ENCODE results near the gene SKIDA1.

Gene SKIDA1

DNA sequence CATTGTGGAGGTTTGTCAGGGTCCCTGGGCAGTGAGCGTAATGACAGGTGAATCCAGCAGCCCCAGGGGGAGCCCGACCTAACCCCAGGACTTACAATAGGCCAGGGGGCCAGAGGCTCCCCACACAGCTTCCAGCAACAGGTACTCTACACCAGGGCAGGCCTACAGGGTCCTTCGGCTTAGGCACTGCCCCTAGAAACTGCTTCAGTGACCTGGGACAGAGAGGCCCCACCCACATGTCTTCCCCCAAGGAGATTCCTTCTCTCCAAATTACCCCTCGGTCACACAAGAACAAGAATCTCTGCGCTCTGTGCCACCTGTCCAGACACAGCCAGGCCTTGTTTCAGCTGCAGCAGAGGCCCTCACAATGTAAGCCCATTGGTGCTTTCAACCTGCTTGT, 24.4 kb downstream of the SKIDA1 start:
- H3K4me3 ChIP-seq (ENCODE audit: low read length), result no peak overlapping the region
- DNase-seq (ENCODE audit: low read depth), result no peak
- TF ChIP-seq, protein P1, sequence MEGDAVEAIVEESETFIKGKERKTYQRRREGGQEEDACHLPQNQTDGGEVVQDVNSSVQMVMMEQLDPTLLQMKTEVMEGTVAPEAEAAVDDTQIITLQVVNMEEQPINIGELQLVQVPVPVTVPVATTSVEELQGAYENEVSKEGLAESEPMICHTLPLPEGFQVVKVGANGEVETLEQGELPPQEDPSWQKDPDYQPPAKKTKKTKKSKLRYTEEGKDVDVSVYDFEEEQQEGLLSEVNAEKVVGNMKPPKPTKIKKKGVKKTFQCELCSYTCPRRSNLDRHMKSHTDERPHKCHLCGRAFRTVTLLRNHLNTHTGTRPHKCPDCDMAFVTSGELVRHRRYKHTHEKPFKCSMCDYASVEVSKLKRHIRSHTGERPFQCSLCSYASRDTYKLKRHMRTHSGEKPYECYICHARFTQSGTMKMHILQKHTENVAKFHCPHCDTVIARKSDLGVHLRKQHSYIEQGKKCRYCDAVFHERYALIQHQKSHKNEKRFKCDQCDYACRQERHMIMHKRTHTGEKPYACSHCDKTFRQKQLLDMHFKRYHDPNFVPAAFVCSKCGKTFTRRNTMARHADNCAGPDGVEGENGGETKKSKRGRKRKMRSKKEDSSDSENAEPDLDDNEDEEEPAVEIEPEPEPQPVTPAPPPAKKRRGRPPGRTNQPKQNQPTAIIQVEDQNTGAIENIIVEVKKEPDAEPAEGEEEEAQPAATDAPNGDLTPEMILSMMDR (conservative IDR thresholded peaks at IDR 0.05; ENCODE audit: low read depth, low read length), result no peak

DNA sequence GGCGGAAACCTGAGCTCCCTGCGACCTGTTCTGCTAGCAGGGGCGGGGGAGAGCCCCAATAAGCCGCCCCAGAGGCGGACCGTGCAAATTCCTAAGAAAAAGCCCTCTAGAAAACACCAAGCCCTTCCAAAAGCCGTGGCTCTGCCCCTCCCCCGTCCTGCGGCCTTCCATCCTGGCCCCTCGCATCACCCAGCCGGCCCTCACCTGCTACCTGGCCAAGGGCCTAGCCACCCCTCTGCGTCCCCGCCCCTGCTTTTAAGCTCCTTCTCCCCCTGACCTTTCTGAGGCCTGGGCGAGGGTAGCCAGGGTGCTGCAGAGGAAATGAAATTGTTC, 24.9 kb downstream of the SKIDA1 start:
- DNase-seq (ENCODE audit: low read depth), result no peak
- peak overlapping the region; percentile 45 for H3K4me3 ChIP-seq (ENCODE audit: low read length)
- TF ChIP-seq, protein P1 (conservative IDR thresholded peaks at IDR 0.05; ENCODE audit: low read depth, low read length), result no peak

DNA sequence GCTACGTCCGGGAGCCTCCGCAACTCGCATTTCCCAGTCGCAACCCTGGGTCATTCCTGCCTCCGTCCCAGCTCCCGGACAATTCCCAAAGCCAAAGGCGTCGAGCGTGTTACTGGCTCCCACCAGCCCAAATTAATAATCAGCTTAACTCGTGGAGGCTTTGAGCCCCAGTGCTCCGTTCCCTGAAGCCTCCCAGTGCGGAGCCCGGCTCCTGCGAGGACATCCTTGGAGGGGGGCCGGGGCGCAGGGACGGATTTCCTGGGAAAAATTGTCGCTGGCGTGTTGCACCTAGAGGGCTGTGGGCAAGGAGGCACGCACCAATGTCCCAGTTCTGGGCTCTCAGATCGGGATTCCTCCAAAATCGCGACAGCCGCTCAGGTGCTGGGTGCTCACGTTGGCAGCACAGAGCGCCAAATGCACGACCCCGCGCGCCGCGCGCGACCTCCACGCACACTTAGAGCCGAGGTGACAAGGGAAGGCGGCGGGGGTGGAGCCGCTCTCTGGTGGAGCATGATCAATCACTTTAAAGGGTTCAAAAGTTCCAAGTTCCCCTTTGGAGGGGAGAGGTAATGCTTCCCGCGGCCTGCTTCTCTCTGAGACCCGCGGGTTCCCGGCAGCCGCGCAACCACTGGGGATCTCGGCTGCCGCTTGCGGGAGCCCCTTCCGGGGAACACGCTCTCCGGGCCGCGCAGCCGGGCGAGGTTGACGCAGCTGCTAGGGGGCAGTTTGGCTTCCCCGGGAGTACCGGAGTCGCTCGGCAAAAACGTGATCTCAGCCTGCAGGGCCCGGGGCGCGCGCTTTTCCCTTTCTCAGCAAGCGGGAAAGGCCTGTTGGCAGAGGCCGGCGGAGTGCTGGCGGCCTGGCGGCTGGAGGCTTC, 25.5 kb downstream of the SKIDA1 start:
- DNase-seq (ENCODE audit: low read depth), result no peak
- H3K4me3 ChIP-seq (ENCODE audit: low read length), result peak overlapping the region; percentile 45
- TF ChIP-seq, protein P1 (conservative IDR thresholded peaks at IDR 0.05; ENCODE audit: low read depth, low read length), result no peak

DNA sequence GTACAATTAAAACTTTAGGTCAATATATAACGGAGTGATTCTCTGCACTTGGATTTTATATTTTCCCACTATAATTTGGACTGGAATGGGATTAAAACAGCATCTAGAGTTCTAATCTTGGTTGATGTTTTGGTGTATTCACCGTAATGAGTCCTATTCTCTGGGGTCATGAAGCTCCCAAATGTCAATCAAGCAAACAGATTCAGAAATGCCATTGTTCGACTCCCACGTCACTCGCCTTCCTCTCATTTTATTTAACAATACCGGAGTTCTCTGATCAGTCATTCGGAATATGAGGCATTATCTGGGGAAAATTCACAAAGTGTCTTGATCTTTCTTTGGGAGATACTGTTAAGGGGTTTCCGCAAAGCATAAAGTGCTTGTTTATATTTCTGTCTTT, 26.5 kb downstream of the SKIDA1 start:
- TF ChIP-seq, protein P1 (conservative IDR thresholded peaks at IDR 0.05; ENCODE audit: low read depth, low read length), result no peak
- H3K4me3 ChIP-seq (ENCODE audit: low read length), result no peak overlapping the region
- DNase-seq (ENCODE audit: low read depth), result no peak

DNA sequence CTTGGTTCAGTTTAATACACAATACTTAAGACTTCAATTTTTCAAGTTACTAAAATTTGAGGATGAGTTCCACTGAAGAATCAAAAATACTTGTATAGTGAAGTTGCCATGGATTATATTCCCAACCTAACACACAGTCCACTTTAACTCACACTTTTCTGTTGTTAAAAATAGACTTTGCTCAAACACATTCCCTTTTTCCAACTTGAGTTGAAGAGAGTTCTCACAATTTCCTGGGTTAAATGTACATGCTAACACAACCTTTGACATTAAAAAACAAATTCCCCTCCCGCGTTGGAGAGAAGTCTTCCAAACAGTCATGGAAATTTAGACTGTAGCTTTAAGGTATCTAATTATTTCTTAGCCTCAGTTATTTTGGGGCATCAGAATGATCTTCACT, 27.1 kb downstream of the SKIDA1 start:
- no peak for DNase-seq (ENCODE audit: low read depth)
- TF ChIP-seq, protein P1 (conservative IDR thresholded peaks at IDR 0.05; ENCODE audit: low read depth, low read length), result no peak
- H3K4me3 ChIP-seq (ENCODE audit: low read length), result no peak overlapping the region

DNA sequence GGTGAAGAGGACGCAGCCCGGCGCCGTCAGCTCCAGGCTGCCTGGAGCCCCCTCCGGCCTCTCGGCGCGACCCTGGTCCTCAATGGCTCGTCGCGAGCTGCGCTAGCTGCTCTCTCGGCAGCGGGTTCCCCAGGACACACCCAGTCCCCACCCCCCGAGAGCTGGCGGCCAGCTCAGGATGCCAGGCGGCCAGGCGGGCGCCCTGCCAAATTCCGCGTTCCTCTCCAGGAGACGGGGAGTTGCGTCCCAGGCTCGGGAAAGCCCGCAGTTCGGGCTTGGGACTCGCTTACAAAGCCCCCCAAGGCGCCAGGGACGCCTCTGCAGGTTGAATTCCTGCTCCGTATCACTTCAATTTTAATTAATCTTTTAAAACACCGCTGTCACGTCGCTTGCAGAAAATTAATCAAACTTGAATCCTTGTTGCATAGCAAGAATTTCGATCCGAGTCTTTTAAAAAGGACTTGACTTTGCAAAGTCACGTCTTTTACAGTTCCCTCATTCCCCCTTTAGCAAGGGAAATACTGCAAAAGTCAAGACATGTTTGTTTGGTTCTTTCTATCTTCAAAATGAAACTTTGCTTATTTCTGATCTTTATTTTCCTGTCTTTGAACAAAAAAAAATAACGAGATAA, 28.2 kb downstream of the SKIDA1 start:
- H3K4me3 ChIP-seq (ENCODE audit: low read length), result peak overlapping the region; percentile 79
- peak; percentile 75 for DNase-seq (ENCODE audit: low read depth)
- TF ChIP-seq, protein P1 (conservative IDR thresholded peaks at IDR 0.05; ENCODE audit: low read depth, low read length), result no peak

Measured in retinal pigment epithelial cell (primary cell).